GM12872 (cell line): ENCODE measurements around the gene BPIFA1.

Source experiments
- CTCF ChIP-seq: IDR thresholded peaks from 3 replicates; pipeline ENCODE4 v1.5.1; 2011; ENCODE audit warnings: low read depth, mild to moderate bottlenecking, low read length, moderate library complexity; ENCODE audit not compliant: insufficient read depth

The BPIFA1 gene

GRCh38 chr20:33282196-33282934 lies 46.6 kb downstream of the BPIFA1 start:
- no peak for TF ChIP-seq CTCF

GRCh38 chr20:33282991-33283555 lies 47.3 kb downstream of the BPIFA1 start, which contains the start of gene BPIFB1:
Gene BPIFB1 (plus strand): TSS chr20:33283214. CDS start chr20:33286074, 2,860 bp downstream.
- TF ChIP-seq CTCF, result no peak

- TF ChIP-seq CTCF, result no peak
Observed at GRCh38 chr20:33284284-33284683, 48.5 kb downstream of the BPIFA1 start.

- TF ChIP-seq CTCF, result no peak
Observed at GRCh38 chr20:33284937-33285336, 49.1 kb downstream of the BPIFA1 start.

GRCh38 chr20:33285861-33286495 lies 50.2 kb downstream of the BPIFA1 start:
- no peak for TF ChIP-seq CTCF

GRCh38 chr20:33287884-33288283 lies 52.1 kb downstream of the BPIFA1 start:
- no peak for TF ChIP-seq CTCF

GRCh38 chr20:33290852-33291251 lies 55.1 kb downstream of the BPIFA1 start:
- TF ChIP-seq CTCF, result no peak
